Adrenal gland (tissue), 12 donors: Measurements from ENCODE around the gene CCDC158. TPM values are rescaled to one million over a fixed set of nuclear protein-coding genes. Genes with fewer than 3 reads are reported as not detected.

Source experiments
- DNase-seq, 7 donors: peaks; one replicate each; pipeline ENCODE4 v3.0.0-alpha.2; 2019 to 2020
- H3K27ac ChIP-seq, 5 donors: fragments of 200-600 bp; sonication (generic) in 4 of 5; 1 replicate in 3 of 5; 2 replicates in 2 of 5; pipeline versions ENCODE4 v1.5.1 to v1.8.0; 2016 to 2020; ENCODE audit warnings: mild to moderate bottlenecking in 1 of 5
- H3K27me3 ChIP-seq: fragments of 200-600 bp; 2 replicates; pipeline ENCODE4 v1.8.0; 2021
- H3K36me3 ChIP-seq, 2 donors: fragments of 200-600 bp; replicated peaks in 1 of 2; 1 replicate in 1 of 2; 2 replicates in 1 of 2; pipeline versions ENCODE4 v1.5.1 to v1.8.0; 2018 to 2022
- H3K4me1 ChIP-seq, 2 donors: fragments of 200-600 bp; replicated peaks in 1 of 2; 1 replicate in 1 of 2; 2 replicates in 1 of 2; pipeline versions ENCODE4 v1.5.1 to v1.8.0; 2018 to 2021
- H3K4me3 ChIP-seq, 4 donors: fragments of 200-600 bp; sonication (generic) in 3 of 4; one replicate each; pipeline ENCODE4 v1.5.1; 2016 to 2018
- H3K9me3 ChIP-seq, 3 donors: fragments of 200-600 bp; sonication (generic) in 1 of 3; replicated peaks in 1 of 3; 1 replicate in 2 of 3; 2 replicates in 1 of 3; pipeline versions ENCODE4 v1.5.1 to v1.8.0; 2016 to 2021
- CTCF ChIP-seq, 6 experiments: fragments of 450-650 bp in 4 of 6; fragments of 200-600 bp in 2 of 6; sonication (generic) in 1 of 6; IDR thresholded peaks; 1 replicate in 5 of 6; 2 replicates in 1 of 6; pipeline versions ENCODE4 v1.5.1 to v1.8.0; 2016 to 2021; ENCODE audit warnings: antibody characterized with exemption in 6 of 6, mild to moderate bottlenecking in 2 of 6, moderate library complexity in 1 of 6
- POLR2A ChIP-seq, 2 donors: fragments of 450-650 bp; IDR thresholded peaks; one replicate each; pipeline ENCODE4 v1.6.1; 2017; ENCODE audit warnings: antibody characterized with exemption in 2 of 2, mild to moderate bottlenecking in 2 of 2, moderate library complexity in 1 of 2
- WGBS, 4 donors: extraction: QIAGEN DNeasy Blood & Tissue Kit in 2 of 4; methylation state at CpG; one replicate each; pipeline versions ENCODE4 v1.1.5 to v1.1.7; 2013 to 2017; 5-methylcytosine and 5-hydroxymethylcytosine counted together
- intact Hi-C, 2 donors: fragments of 100-400 bp; cut with DNase I; formaldehyde crosslinking; loops; one replicate each; pipeline versions ENCODE4 v1.14.1 to v1.15.0; 2022 to 2023
- polyA plus RNA-seq, 3 donors: library from polyadenylated mRNA; stranded (reverse); fragments of 200-250 nt in 2 of 3; fragments of 350-450 nt in 1 of 3; fragmentation: Illumina TruSeq in 1 of 3; extraction: RNeasy Lipid Tissue Mini Kit (QIAGEN cat#74804) in 1 of 3; gene quantifications; one replicate each; pipeline ENCODE4 v1.2.3, GENCODE V29; 2013 to 2014
- total RNA-seq, 9 donors: library from RNA; depleted of rRNA in 4 of 9; stranded (reverse); fragments of >200 nt in 4 of 9; fragments of 120-200 nt in 1 of 9; fragmentation: NEBNext Ultra II Directional in 1 of 9; extraction: Animal tissue kit (Norgen Biotek cat#: 25700) in 1 of 9; gene quantifications; one replicate each; pipeline versions ENCODE4 v1.1.0 to v1.2.4, GENCODE V29; 2013 to 2023
- donor health status: healthy with polysubstance abuse.
- donor health status: Bipolar disorder and iron deficiency.
- donor health status: DM: yes; HTN: yes; CAD: no.
- donor health status: DM: no; HTN: no; CAD: no.
- donor health status: DM: no; HTN: no; CAD: no.
- donor health status: DM: yes; HTN: yes; CAD: no.

Gene CCDC158
- total and polyA plus RNA-seq, 12 donors = 0.07 to 0.35 (median 0.13) TPM; not detected in 3

- Histone ChIP-seq H3K9me3 (no peaks in the 10 kb centered on the region), H3K36me3 (no peaks in the 10 kb centered on the region), H3K27ac (peak within 1 kb of the TSS; percentile 57 to 90 (median 84)), H3K4me3 (peak within 1 kb of the TSS; percentile 62 to 87 (median 74)), H3K4me1 (peaks cover 4 to 28% of the 10 kb centered on the region in 2 donors), H3K27me3 (no peaks in the 10 kb centered on the region)
- intact Hi-C loops = loop anchor here (10.0 kb wide), 2 partner anchors 111 to 121 kb away; no protein-coding TSS in a partner anchor
- peak; percentile 76 to 90 (median 78) for DNase-seq
- peak in 1 of 2 donors; percentile 63 for TF ChIP-seq POLR2A (IDR thresholded peaks at IDR 0.05)
- TF ChIP-seq CTCF (IDR thresholded peaks at IDR 0.05) = peak in 3 of 6 experiments; percentile 5 to 18 (median 5)
- 0 to 3% (median 0%) methylated on average over 22 to 85 of the region's 85 CpGs for WGBS, 4 donors
These were observed 114.7 kb downstream of the CCDC158 start, which contains the start of gene STBD1 for GRCh38 chr4:76305971-76306881. Gene STBD1, plus strand, starts transcription at chr4:76306733. Its CDS starts 37 bp downstream, at chr4:76306770.

- intact Hi-C loops = loop anchor here (10.0 kb wide), 2 partner anchors 110 to 120 kb away; no protein-coding TSS in a partner anchor
- H3K27me3 ChIP-seq = no peaks in the 10 kb centered on the region
- H3K27ac ChIP-seq = peak overlapping the region in 1 of 5 donors; percentile 90
- H3K36me3 ChIP-seq = no peaks in the 10 kb centered on the region
- peak overlapping the region in 1 of 4 donors; percentile 87 for H3K4me3 ChIP-seq
- 78 to 80% (median 79%) methylated on average over 6 to 7 of the region's 7 CpGs for WGBS, 4 donors
- no peak for TF ChIP-seq POLR2A (IDR thresholded peaks at IDR 0.05)
- no peak for TF ChIP-seq CTCF (IDR thresholded peaks at IDR 0.05)
- H3K4me1 ChIP-seq = peaks cover 4 to 39% of the 10 kb centered on the region in 2 donors
- DNase-seq = no peak
- H3K9me3 ChIP-seq = no peaks in the 10 kb centered on the region
These were observed 115.8 kb downstream of the CCDC158 start for GRCh38 chr4:76305033-76305687.

- Histone ChIP-seq H3K27ac (peak overlapping the region in 2 of 5 donors; percentile 54 to 83), H3K4me1 (peaks cover 4 to 40% of the 10 kb centered on the region in 2 donors), H3K9me3 (no peaks in the 10 kb centered on the region), H3K36me3 (no peaks in the 10 kb centered on the region), H3K27me3 (no peaks in the 10 kb centered on the region), H3K4me3 (no peak overlapping the region)
- TF ChIP-seq CTCF (IDR thresholded peaks at IDR 0.05) = no peak
- no peak for TF ChIP-seq POLR2A (IDR thresholded peaks at IDR 0.05)
- DNase-seq = no peak
- WGBS, 4 donors = 66 to 86% (median 71%) methylated on average over 3 of the region's 3 CpGs
- intact Hi-C loops = loop anchor here (10.0 kb wide), 2 partner anchors 108 to 118 kb away; no protein-coding TSS in a partner anchor
These were observed 118.0 kb downstream of the CCDC158 start for GRCh38 chr4:76302826-76303438.
